Muscle layer of colon (tissue), 2 donors: Measurements from ENCODE around the gene CGB3.
"Not testable (repeated sequence)": the region's sequence is repeated elsewhere in the genome, so short reads cannot be mapped to it uniquely, and the experiment has no call there.

Experiments
- H3K27ac ChIP-seq: one replicate; pipeline ENCODE4 v1.7.0; 2013; ENCODE audit warnings: low read depth, mild to moderate bottlenecking, low read length, moderate library complexity
- H3K27me3 ChIP-seq, 2 donors: one replicate each; pipeline ENCODE4 v1.7.0; 2013; ENCODE audit warnings: low read length in 2 of 2, mild to moderate bottlenecking in 2 of 2; ENCODE audit not compliant: insufficient read depth in 2 of 2, control insufficient read depth in 1 of 2
- H3K36me3 ChIP-seq: one replicate; pipeline ENCODE4 v1.7.0; 2013; ENCODE audit warnings: mild to moderate bottlenecking, low read length; ENCODE audit not compliant: insufficient read depth
- H3K4me1 ChIP-seq: one replicate; pipeline ENCODE4 v1.7.0; 2013; ENCODE audit warnings: mild to moderate bottlenecking, low read length; ENCODE audit not compliant: insufficient read depth
- H3K4me3 ChIP-seq, 2 donors: one replicate each; pipeline ENCODE4 v1.7.0; 2013; ENCODE audit warnings: low read length in 2 of 2, low read depth in 1 of 2, mild to moderate bottlenecking in 1 of 2, moderate library complexity in 1 of 2
- H3K9ac ChIP-seq: one replicate; pipeline ENCODE4 v1.7.0; 2013; ENCODE audit warnings: low read length
- H3K9me3 ChIP-seq: one replicate; pipeline ENCODE4 v1.7.0; 2013; ENCODE audit warnings: mild to moderate bottlenecking, low read length
- donor health status: abdominal sarcoma.
- donor health status: Adenocarcinoma of cecum.

Gene CGB3

DNA sequence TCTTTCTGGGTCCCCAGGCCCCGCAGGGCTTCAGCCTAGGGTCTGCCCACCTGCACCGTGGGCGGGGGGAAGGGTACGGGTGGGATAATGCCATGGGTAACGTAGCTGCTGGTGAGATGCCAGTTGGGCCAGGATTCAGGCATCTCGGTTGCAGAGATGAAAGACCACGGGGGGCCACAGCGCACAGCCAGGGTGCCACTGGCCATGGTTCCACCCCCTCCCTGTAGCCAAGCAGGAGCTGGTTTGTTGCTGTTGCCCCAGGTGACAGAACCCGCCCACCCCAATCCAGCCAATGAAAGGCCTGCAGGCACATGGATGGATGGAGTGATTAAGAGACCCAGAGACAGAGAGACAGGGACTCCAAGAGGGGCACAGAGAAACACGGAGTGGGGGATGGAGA, 34.4 kb upstream of the CGB3 start:
- H3K27me3 ChIP-seq: peaks cover 0 to 41% of the 10 kb centered on the region in 2 donors
- H3K27ac ChIP-seq: no peak overlapping the region

DNA sequence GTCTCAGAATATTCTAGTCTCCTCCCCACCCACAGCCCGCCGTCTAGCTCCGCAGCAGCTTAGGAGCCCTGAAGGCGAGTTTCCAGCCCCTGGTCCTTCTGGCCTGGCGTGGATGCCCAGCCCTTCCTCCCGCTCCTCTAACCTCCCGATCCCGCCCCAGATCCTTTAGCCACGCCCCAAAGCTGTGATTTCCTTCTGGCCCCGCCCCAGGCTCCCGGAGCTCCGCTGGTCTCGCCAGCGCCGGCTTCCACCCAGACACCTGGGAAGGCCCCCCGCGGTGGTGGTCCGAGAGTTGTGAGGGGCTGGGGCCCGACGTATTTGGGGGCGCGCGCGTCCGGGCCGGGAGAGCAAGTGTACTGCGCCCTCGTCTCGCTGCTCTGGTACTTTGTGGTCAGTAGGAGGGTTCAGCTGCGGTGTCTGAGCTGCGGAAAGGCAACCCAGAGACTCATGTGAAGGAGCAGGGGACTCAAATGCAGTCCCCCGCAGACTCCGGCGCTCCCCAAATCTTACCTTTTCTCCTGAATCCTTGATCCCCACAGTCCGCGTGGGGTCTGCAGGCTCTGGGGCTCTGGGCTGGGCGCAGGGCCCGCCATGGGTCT, 33.6 kb upstream of the CGB3 start, which contains the start of gene CGB7:
Gene CGB7 (minus strand): TSS at position 114 of the 599 bp plus-strand sequence. CDS start 2,374 bp downstream, outside the sequence.
- no peak within 1 kb of the TSS for H3K9ac ChIP-seq
- no peaks in the 10 kb centered on the region for H3K9me3 ChIP-seq
- peak within 1 kb of the TSS; percentile 42 to 66 for H3K4me3 ChIP-seq
- no peak within 1 kb of the TSS for H3K27ac ChIP-seq
- peaks cover 0 to 40% of the 10 kb centered on the region in 2 donors for H3K27me3 ChIP-seq
- H3K36me3 ChIP-seq: no peaks in the 10 kb centered on the region
- peaks cover 8% of the 10 kb centered on the region for H3K4me1 ChIP-seq

More for the DNA sequence above, 34.4 kb upstream of the CGB3 start:
- no peak overlapping the region for H3K4me3 ChIP-seq
- peaks cover 8% of the 10 kb centered on the region for H3K4me1 ChIP-seq
- H3K9me3 ChIP-seq: no peaks in the 10 kb centered on the region
- no peak overlapping the region for H3K9ac ChIP-seq
- H3K36me3 ChIP-seq: no peaks in the 10 kb centered on the region

DNA sequence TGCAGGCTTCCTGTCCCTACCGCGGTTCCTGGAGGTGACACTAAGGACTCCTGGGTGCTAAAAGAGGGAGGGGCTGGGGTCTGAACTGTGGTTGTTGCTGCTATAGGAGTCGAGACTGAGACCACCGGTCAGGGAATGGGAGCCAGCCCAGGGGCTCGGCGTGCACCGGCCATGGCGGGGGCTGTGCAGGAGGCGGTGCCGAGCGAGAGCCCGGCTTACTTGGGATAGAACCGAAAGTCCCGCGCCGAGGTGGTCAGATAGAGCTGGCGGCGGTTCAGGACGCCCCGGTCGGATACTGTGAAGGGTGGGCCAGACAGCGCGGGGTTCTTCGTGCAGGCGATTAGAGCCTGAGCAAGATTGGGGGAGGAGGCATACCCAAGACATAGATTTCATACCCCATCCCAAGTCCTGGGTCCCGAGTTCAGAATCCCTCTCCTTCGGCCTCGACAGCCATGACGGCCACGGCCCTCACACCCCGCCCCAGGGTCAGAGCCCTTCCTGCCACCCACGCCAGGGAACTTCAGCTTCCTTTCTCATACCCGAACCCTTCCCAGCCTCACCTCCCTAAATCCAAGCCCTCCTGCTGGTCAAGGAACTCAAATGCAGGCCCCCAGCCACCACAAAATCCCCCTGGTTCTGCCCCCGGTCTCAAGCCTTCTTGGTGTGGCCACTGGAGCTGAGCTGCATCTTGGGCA, 32.9 kb upstream of the CGB3 start:
- not testable (repeated sequence) for H3K27ac ChIP-seq, H3K4me1 ChIP-seq, H3K9ac ChIP-seq, H3K9me3 ChIP-seq, H3K36me3 ChIP-seq
- Histone ChIP-seq H3K27me3 (peaks cover 0 to 36% of the 10 kb centered on the region in 2 donors), H3K4me3 (peak overlapping the region; percentile 42 to 66)

DNA sequence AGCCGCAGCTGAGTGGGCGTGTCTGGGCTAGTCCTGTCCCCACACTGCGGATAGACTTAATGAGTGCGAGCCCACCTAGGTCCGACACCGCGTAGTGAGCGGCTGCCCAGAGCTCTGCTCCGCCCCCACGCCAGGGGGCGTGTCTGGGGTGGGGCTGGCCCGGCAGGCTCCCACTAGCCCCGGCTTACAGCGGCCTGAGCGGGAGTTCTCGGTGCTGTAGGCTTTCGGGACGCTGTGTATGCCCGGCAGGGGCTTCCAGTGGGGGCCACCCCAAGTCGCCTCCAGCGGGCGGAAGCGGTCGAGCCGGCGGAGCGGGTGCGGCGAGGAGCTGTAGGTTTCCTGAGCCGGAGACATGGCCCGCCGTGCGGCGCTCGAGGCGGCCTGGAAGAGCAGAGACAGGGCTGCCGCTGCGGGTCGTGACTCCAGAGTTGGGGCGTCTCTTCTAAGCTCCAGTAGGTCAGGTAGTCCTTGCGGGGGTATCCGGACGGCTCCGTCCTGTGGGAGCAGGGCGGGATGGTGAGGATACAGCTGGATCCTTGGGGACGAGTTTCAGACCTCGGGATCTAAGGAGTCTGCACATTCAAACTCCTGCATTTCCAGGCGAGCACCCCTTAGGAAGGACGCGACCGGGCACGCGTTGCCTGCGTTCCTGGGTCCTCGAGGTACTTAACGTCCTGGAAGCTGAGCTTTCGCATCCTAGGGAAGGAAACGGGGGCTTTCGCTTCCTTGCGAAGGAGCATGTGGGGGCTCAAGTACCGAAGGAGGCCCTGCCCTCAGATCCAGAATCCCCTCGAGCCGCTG, 32.2 kb upstream of the CGB3 start:
- Histone ChIP-seq H3K27ac (no peak overlapping the region), H3K9me3 (no peaks in the 10 kb centered on the region), H3K4me3 (peak overlapping the region; percentile 66 to 71), H3K9ac (no peak overlapping the region), H3K4me1 (peaks cover 8% of the 10 kb centered on the region), H3K27me3 (peaks cover 0 to 29% of the 10 kb centered on the region in 2 donors), H3K36me3 (no peaks in the 10 kb centered on the region)

DNA sequence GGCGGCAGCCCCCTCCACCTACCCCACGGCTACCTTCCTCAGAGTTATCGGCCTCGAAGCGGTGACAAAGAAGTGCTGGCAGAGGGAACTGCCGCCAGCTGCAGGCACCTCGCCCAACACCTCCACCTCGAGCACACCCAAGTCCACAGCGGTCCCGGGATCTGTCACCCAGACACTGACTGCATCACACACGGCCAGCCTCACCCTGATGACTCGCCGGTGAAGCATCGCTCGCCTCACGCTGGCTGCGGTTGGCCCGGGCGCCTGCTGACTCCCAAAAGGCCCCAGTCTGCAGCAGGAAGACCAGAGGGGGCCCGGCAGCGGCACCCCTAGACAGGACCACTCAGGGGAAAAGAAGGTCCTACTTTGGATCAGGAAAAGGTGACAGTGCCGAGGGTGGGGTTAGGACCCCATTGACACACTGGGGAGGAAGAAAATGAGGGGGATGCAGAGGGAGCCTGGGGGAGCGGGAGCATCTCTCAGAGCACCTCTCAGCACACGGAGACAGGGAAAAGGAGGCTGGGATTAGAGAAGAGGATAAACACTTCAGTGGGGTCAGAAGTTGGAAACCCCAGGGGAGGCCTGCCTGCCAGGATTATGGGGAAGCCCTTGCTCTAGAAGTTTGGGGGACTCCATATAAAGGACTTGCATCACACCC, 26.4 kb upstream of the CGB3 start:
- not testable (repeated sequence) for H3K9ac ChIP-seq, H3K36me3 ChIP-seq, H3K27ac ChIP-seq, H3K4me1 ChIP-seq, H3K27me3 ChIP-seq, H3K9me3 ChIP-seq, H3K4me3 ChIP-seq

DNA sequence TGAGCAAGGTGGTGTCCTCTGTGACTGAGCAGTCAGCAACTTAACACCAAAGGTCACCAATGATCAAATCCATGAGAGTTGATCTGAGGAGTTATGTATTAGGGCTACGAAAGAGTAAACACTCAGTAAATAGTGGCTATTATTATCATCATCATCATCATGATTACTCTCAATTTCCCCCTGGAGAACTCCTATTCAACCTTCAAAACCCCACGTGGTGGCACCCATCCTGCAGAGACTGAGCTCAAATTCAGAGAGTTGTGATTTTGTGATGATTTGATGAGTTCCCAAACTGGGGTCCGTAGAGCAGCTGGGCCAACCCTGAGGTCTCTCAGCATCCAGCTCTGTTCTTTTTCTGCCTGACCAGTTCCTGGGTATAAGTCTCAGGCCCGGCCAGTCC, 25.7 kb upstream of the CGB3 start:
- H3K27me3 ChIP-seq, H3K9me3 ChIP-seq, H3K4me1 ChIP-seq, H3K36me3 ChIP-seq, H3K9ac ChIP-seq, H3K4me3 ChIP-seq, H3K27ac ChIP-seq: not testable (repeated sequence)

DNA sequence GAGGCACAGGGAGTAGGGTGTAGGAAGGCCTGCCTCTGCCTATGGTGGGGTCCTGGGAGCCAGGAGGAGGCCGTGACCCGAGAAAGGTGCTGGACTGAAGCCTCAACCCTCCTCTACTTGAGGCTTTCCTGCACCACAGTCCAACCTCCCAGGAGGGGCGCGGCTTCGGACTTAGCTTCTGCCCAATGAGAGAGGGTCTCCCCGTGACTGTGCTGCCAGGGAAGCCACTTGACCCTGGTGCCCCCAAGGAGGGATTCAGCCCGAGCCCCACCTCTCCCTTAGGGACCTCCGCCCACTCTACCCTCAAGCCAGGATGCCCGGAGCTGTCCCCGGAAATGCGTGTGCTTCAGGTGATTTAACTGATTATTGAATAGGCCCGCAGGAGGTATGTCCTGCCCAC, 24.9 kb upstream of the CGB3 start, which contains the start of gene CGB8:
Gene CGB8 (minus strand): TSS at position 101 of the 400 bp plus-strand sequence. CDS start 372 bp downstream, outside the sequence.
- H3K9ac ChIP-seq, H3K27me3 ChIP-seq, H3K4me3 ChIP-seq, H3K36me3 ChIP-seq, H3K4me1 ChIP-seq, H3K27ac ChIP-seq, H3K9me3 ChIP-seq: not testable (repeated sequence)

DNA sequence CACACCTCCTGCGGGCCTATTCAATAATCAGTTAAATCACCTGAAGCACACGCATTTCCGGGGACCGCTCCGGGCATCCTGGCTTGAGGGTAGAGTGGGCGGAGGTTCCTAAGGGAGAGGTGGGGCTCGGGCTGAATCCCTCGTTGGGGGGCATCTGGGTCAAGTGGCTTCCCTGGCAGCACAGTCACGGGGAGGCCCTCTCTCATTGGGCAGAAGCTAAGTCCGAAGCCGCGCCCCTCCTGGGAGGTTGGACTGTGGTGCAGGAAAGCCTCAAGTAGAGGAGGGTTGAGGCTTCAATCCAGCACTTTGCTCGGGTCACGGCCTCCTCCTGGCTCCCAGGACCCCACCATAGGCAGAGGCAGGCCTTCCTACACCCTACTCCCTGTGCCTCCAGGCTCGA, 19.4 kb upstream of the CGB3 start, which contains the start of gene CGB5:
Gene CGB5 (plus strand): TSS at position 301 of the 400 bp plus-strand sequence. CDS start 362 bp downstream, outside the sequence.
- H3K4me3 ChIP-seq, H3K9me3 ChIP-seq, H3K4me1 ChIP-seq, H3K27ac ChIP-seq, H3K27me3 ChIP-seq, H3K36me3 ChIP-seq, H3K9ac ChIP-seq: not testable (repeated sequence)

DNA sequence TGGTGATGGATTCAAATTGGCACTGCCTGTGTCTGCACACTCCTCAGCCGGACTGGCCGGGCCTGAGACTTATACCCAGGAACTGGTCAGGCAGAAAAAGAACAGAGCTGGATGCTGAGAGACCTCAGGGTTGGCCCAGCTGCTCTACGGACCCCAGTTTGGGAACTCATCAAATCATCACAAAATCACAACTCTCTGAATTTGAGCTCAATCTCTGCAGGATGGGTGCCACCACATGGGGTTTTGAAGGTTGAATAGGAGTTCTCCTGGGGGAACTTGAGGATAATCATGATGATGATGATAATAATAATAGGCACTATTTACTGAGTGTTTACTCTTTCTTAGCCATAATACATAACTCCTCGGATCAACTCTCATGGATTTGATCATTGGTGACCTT, 18.5 kb upstream of the CGB3 start:
- not testable (repeated sequence) for H3K9ac ChIP-seq, H3K36me3 ChIP-seq, H3K27ac ChIP-seq, H3K27me3 ChIP-seq, H3K9me3 ChIP-seq, H3K4me1 ChIP-seq, H3K4me3 ChIP-seq

DNA sequence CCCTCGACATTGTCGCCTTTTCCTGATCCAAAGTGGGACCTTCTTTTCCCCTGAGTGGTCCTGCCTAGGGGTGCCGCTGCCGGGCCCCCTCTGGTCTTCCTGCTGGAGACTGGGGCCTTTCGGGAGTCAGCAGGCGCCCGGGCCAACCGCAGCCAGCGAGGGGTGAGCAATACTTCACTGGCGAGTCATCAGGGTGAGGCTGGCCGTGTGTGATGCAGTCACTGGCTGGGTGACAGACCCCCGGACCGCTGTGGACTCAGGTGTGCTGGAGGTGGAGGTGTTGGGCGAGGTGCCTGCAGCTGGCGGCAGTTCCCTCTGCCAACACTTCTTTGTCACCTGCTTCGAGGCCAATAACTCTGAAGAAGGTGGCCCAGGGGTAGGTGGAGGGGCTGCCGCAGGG, 18.0 kb upstream of the CGB3 start:
- H3K4me1 ChIP-seq: no peaks in the 10 kb centered on the region
- no peak overlapping the region for H3K4me3 ChIP-seq
- no peaks in the 10 kb centered on the region for H3K27me3 ChIP-seq
- H3K36me3 ChIP-seq: no peaks in the 10 kb centered on the region
- no peak overlapping the region for H3K27ac ChIP-seq
- no peaks in the 10 kb centered on the region for H3K9me3 ChIP-seq
- H3K9ac ChIP-seq: no peak overlapping the region

DNA sequence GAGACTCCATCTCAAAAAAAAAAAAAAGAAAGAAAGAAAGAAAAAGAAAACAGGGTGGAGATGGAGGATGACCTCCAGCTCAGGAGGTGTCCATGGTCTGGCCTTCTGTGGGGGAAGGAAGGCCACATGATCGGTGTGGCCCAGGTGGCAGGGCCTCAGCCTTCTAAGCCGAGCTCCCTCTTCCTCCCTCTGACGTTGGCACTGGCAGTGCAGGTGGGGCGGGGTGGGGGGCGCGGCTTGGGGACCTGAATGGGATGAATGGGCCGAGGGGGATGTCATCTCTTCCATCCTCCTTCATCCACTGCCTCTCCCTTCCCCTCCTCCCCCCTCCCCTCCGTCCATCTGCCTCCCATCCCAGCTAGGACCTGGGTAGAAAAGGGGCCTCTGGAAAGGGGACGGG, 15.6 kb upstream of the CGB3 start:
- not testable (repeated sequence) for H3K36me3 ChIP-seq, H3K27me3 ChIP-seq, H3K4me1 ChIP-seq, H3K9ac ChIP-seq, H3K4me3 ChIP-seq, H3K27ac ChIP-seq, H3K9me3 ChIP-seq
